GM15510 (cell line): ENCODE data around the gene DEF6.

Experiments
- POLR2A ChIP-seq: IDR thresholded peaks from 3 replicates; pipeline ENCODE4 v1.6.1; 2011; ENCODE audit warnings: borderline replicate concordance; ENCODE audit not compliant: insufficient read length; ENCODE audit errors: extremely low read depth

Gene DEF6

GRCh38 chr6:35312807-35313206 lies 15.2 kb downstream of the DEF6 start:
- no peak for TF ChIP-seq POLR2A

- TF ChIP-seq POLR2A = no peak
These were observed 20.0 kb downstream of the DEF6 start for GRCh38 chr6:35317483-35318195.

GRCh38 chr6:35318196-35319171 lies 20.9 kb downstream of the DEF6 start:
- TF ChIP-seq POLR2A = no peak

- no peak for TF ChIP-seq POLR2A
These were observed 21.9 kb downstream of the DEF6 start for GRCh38 chr6:35319346-35320030.

- TF ChIP-seq POLR2A = no peak
These were observed 22.4 kb downstream of the DEF6 start for GRCh38 chr6:35320031-35320410.

- no peak for TF ChIP-seq POLR2A
These were observed 23.5 kb downstream of the DEF6 start for GRCh38 chr6:35321091-35321490.

GRCh38 chr6:35327349-35328027 lies 29.9 kb downstream of the DEF6 start:
- no peak for TF ChIP-seq POLR2A

GRCh38 chr6:35328108-35328723 lies 30.6 kb downstream of the DEF6 start:
- TF ChIP-seq POLR2A = no peak

- TF ChIP-seq POLR2A = no peak
These were observed 33.0 kb downstream of the DEF6 start for GRCh38 chr6:35330541-35331119.

- no peak for TF ChIP-seq POLR2A
These were observed 43.9 kb downstream of the DEF6 start for GRCh38 chr6:35341557-35341956.

GRCh38 chr6:35342258-35343091 lies 44.9 kb downstream of the DEF6 start, which contains the start of gene PPARD:
TSS of gene PPARD (plus strand) at chr6:35342558. CDS start at chr6:35411088, 68,530 bp downstream.
- TF ChIP-seq POLR2A = peak; percentile 61

- TF ChIP-seq POLR2A = no peak
These were observed 45.6 kb downstream of the DEF6 start for GRCh38 chr6:35343092-35343834.
